GM23338 (cell line): Measurements from ENCODE around the gene AMBP. TPM values are rescaled to one million over a fixed set of nuclear protein-coding genes. Genes with fewer than 3 reads are reported as not detected.

Source experiments
- ATAC-seq: fragments of 200-7000 bp; cut with Tn5 transposase; 3 replicates; pipeline ENCODE4 v1.9.1; 2020
- DNase-seq: peaks from one replicate; pipeline ENCODE4 v3.0.0-alpha.2; 2015; ENCODE audit warnings: low spot score
- H2AFZ ChIP-seq: fragments of 200-600 bp; sonication (generic); 2 replicates; pipeline ENCODE4 v1.8.0; 2016; ENCODE audit warnings: antibody characterized with exemption, mild to moderate bottlenecking, moderate library complexity
- H3F3A ChIP-seq: fragments of 200-600 bp; sonication (generic); replicated peaks from 2 replicates; pipeline ENCODE4 v1.8.0; 2017; ENCODE audit warnings: antibody characterized with exemption, mixed run types, low read depth
- H3K27ac ChIP-seq: fragments of 200-600 bp; sonication (generic); 2 replicates; pipeline ENCODE4 v1.6.1; 2016; ENCODE audit warnings: low read depth
- H3K27me3 ChIP-seq: fragments of 200-600 bp; sonication (generic); 2 replicates; pipeline ENCODE4 v1.8.0; 2016; ENCODE audit warnings: mild to moderate bottlenecking, mixed run types, moderate library complexity; ENCODE audit not compliant: insufficient read depth
- H3K36me3 ChIP-seq: fragments of 200-600 bp; sonication (generic); 2 replicates; pipeline ENCODE4 v1.8.0; 2016; ENCODE audit warnings: mild to moderate bottlenecking; ENCODE audit not compliant: insufficient read depth
- H3K4me1 ChIP-seq: fragments of 200-600 bp; sonication (generic); 2 replicates; pipeline ENCODE4 v1.8.0; 2016; ENCODE audit warnings: mild to moderate bottlenecking, moderate library complexity; ENCODE audit not compliant: insufficient read depth
- H3K4me2 ChIP-seq: fragments of 200-600 bp; sonication (generic); 2 replicates; pipeline ENCODE4 v1.7.1; 2017; ENCODE audit warnings: mixed run types
- H3K4me3 ChIP-seq: fragments of 200-600 bp; sonication (generic); 2 replicates; pipeline ENCODE4 v1.6.1; 2016; ENCODE audit warnings: mixed run types
- H3K79me2 ChIP-seq: fragments of 200-600 bp; sonication (generic); replicated peaks from 2 replicates; pipeline ENCODE4 v1.8.0; 2017; ENCODE audit warnings: mild to moderate bottlenecking; ENCODE audit not compliant: insufficient read depth
- H3K9me2 ChIP-seq: fragments of 200-600 bp; sonication (generic); 2 replicates; pipeline ENCODE4 v1.8.0; 2017; ENCODE audit not compliant: insufficient read depth
- H4K20me1 ChIP-seq: fragments of 200-600 bp; sonication (generic); replicated peaks from 2 replicates; pipeline ENCODE4 v1.8.0; 2017; ENCODE audit warnings: mild to moderate bottlenecking; ENCODE audit not compliant: insufficient read depth
- H3K27ac Mint-ChIP-seq: 2 replicates; pipeline ENCODE4 v1.8.0; 2020; ENCODE audit warnings: inconsistent platforms, mild to moderate bottlenecking, moderate library complexity, mixed read lengths
- H3K27me3 Mint-ChIP-seq: 3 replicates; pipeline ENCODE4 v1.8.0; 2022; ENCODE audit warnings: low read depth, mild to moderate bottlenecking, moderate library complexity, mixed read lengths, inconsistent platforms; ENCODE audit not compliant: insufficient read depth, poor library complexity
- H3K36me3 Mint-ChIP-seq: 3 replicates; pipeline ENCODE4 v1.8.0; 2021; ENCODE audit warnings: low read depth, mild to moderate bottlenecking, inconsistent platforms, moderate library complexity, mixed read lengths
- H3K4me1 Mint-ChIP-seq: 3 replicates; pipeline ENCODE4 v1.8.0; 2020; ENCODE audit warnings: mild to moderate bottlenecking, inconsistent platforms, mixed read lengths
- H3K4me3 Mint-ChIP-seq: 3 replicates; pipeline ENCODE4 v1.8.0; 2021; ENCODE audit warnings: moderate library complexity, mild to moderate bottlenecking, inconsistent platforms, mixed read lengths
- H3K9me3 Mint-ChIP-seq: 3 replicates; pipeline ENCODE4 v1.8.0; 2020; ENCODE audit warnings: moderate library complexity, mild to moderate bottlenecking, inconsistent platforms, mixed read lengths
- CREB1 ChIP-seq: fragments of 250-450 bp; sonication (Bioruptor Pico); IDR thresholded peaks from 2 replicates; pipeline ENCODE4 v1.5.0; 2020; ENCODE audit warnings: low read depth, mild to moderate bottlenecking, moderate library complexity
- EZH2 ChIP-seq: fragments of 200-600 bp; sonication (generic); IDR thresholded peaks from one replicate; pipeline ENCODE4 v1.8.0; 2017; ENCODE audit warnings: antibody characterized with exemption, mild to moderate bottlenecking, low read depth; ENCODE audit not compliant: unreplicated experiment
- EZH2phosphoT487 ChIP-seq: fragments of 200-600 bp; sonication (generic); IDR thresholded peaks from one replicate; pipeline ENCODE4 v1.8.1; 2018; ENCODE audit warnings: antibody characterized with exemption; ENCODE audit not compliant: unreplicated experiment
- JUNB ChIP-seq: IDR thresholded peaks from one replicate; pipeline ENCODE4 v1.6.1; 2016; ENCODE audit warnings: antibody characterized with exemption; ENCODE audit not compliant: unreplicated experiment
- NANOG ChIP-seq: IDR thresholded peaks from 2 replicates; pipeline ENCODE4 v1.6.1; 2016; ENCODE audit warnings: antibody characterized with exemption, borderline replicate concordance
- POLR2AphosphoS5 ChIP-seq: IDR thresholded peaks from 2 replicates; pipeline ENCODE4 v1.6.1; 2016; ENCODE audit warnings: antibody characterized with exemption, low read depth
- STAT1 ChIP-seq: IDR thresholded peaks from one replicate; pipeline ENCODE4 v1.6.1; 2016; ENCODE audit warnings: antibody characterized with exemption; ENCODE audit not compliant: unreplicated experiment
- ZNF114 ChIP-seq: fragments of 250-450 bp; sonication (Bioruptor Pico); IDR thresholded peaks from 2 replicates; pipeline ENCODE4 v1.5.0; 2020; ENCODE audit warnings: mild to moderate bottlenecking, moderate library complexity
- ZNF331 ChIP-seq: fragments of 250-450 bp; sonication (Bioruptor Pico); IDR thresholded peaks from 2 replicates; pipeline ENCODE4 v1.5.0; 2020; ENCODE audit warnings: low read depth, mild to moderate bottlenecking, moderate library complexity
- polyA plus RNA-seq: library from polyadenylated mRNA; unstranded; fragments of >200 nt; fragmentation: Nextera tagmentation; extraction: Ambion mirVana; gene quantifications from 2 replicates; pipeline ENCODE4 v1.2.1, GENCODE V29; 2016
- total RNA-seq: library from RNA; depleted of rRNA; stranded (reverse); fragments of >200 nt; shearing (Covaris generic); gene quantifications from 2 replicates; pipeline ENCODE4 v1.2.3, GENCODE V29; 2014
- TF ChIP-seq, protein P1 (sequence below): IDR thresholded peaks from 2 replicates; pipeline ENCODE4 v1.6.1; 2016; ENCODE audit warnings: antibody characterized with exemption
- TF ChIP-seq, protein P2 (sequence below): IDR thresholded peaks from one replicate; pipeline ENCODE4 v1.6.1; 2018; ENCODE audit warnings: antibody characterized with exemption; ENCODE audit not compliant: unreplicated experiment
- TF ChIP-seq, protein P3 (sequence below), 2 experiments: fragments of 200-600 bp in 1 of 2; sonication (generic) in 1 of 2; conservative IDR thresholded peaks; 2 replicates each; pipeline versions ENCODE4 v1.5.1 to v1.6.1; 2016 to 2017; ENCODE audit warnings: antibody characterized with exemption in 2 of 2, low read depth in 2 of 2, mild to moderate bottlenecking in 2 of 2, moderate library complexity in 1 of 2
- TF ChIP-seq, protein P4 (sequence below): fragments of 250-450 bp; sonication (Bioruptor Pico); IDR thresholded peaks from 2 replicates; pipeline ENCODE4 v1.5.0; 2020; ENCODE audit warnings: mild to moderate bottlenecking, moderate library complexity

Gene AMBP
- total and polyA plus RNA-seq, 2 experiments from 2014 or later: 1.3 to 2.0 TPM

DNA sequence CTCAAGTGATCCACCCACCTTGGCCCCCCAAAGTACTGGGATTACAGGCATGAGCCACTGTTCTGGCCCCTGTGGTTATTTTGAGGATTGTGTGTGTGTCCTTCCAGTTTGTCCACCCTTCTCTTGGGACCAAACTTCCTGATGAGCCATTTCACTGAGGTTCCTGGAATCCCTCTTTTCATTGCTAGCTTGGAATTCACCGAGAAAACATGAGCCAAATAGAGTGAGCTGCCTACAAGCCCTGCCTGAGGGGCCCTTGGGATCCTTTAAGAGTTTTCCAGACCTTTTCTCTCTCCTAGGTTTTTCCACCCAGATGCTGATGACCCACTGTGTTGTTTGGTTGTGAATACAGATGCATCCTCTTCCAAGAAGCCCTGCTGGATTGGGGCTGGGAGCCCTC lies 34.2 kb upstream of the AMBP start:
- ATAC-seq: no peak
- DNase-seq: no peak
- no peaks in the 10 kb centered on the region for H3K36me3 ChIP-seq
- H4K20me1 ChIP-seq: no peaks in the 10 kb centered on the region
- 0 out of 2 replicates have a peak, but pooled peaks cover 6% of the 10 kb centered on the region for H3K27me3 ChIP-seq
- H3K79me2 ChIP-seq: no peaks in the 10 kb centered on the region
- Mint-ChIP-seq H3K4me1 (peaks cover 11% of the 10 kb centered on the region), H3K27ac (no peak overlapping the region), H3K9me3 (no peaks in the 10 kb centered on the region), H3K27me3 (peaks cover 10% of the 10 kb centered on the region), H3K36me3 (no peaks in the 10 kb centered on the region; the same call in 2 of the 3 replicates), H3K4me3 (no peak overlapping the region)
- no peak overlapping the region for H3K4me2 ChIP-seq
- H3K4me1 ChIP-seq: no peaks in the 10 kb centered on the region; the same call in 1 of the 2 replicates
- TF ChIP-seq, protein P1, sequence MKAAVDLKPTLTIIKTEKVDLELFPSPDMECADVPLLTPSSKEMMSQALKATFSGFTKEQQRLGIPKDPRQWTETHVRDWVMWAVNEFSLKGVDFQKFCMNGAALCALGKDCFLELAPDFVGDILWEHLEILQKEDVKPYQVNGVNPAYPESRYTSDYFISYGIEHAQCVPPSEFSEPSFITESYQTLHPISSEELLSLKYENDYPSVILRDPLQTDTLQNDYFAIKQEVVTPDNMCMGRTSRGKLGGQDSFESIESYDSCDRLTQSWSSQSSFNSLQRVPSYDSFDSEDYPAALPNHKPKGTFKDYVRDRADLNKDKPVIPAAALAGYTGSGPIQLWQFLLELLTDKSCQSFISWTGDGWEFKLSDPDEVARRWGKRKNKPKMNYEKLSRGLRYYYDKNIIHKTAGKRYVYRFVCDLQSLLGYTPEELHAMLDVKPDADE: no peak
- TF ChIP-seq, protein P2, sequence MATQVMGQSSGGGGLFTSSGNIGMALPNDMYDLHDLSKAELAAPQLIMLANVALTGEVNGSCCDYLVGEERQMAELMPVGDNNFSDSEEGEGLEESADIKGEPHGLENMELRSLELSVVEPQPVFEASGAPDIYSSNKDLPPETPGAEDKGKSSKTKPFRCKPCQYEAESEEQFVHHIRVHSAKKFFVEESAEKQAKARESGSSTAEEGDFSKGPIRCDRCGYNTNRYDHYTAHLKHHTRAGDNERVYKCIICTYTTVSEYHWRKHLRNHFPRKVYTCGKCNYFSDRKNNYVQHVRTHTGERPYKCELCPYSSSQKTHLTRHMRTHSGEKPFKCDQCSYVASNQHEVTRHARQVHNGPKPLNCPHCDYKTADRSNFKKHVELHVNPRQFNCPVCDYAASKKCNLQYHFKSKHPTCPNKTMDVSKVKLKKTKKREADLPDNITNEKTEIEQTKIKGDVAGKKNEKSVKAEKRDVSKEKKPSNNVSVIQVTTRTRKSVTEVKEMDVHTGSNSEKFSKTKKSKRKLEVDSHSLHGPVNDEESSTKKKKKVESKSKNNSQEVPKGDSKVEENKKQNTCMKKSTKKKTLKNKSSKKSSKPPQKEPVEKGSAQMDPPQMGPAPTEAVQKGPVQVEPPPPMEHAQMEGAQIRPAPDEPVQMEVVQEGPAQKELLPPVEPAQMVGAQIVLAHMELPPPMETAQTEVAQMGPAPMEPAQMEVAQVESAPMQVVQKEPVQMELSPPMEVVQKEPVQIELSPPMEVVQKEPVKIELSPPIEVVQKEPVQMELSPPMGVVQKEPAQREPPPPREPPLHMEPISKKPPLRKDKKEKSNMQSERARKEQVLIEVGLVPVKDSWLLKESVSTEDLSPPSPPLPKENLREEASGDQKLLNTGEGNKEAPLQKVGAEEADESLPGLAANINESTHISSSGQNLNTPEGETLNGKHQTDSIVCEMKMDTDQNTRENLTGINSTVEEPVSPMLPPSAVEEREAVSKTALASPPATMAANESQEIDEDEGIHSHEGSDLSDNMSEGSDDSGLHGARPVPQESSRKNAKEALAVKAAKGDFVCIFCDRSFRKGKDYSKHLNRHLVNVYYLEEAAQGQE: no peak
- no peak for TF ChIP-seq POLR2AphosphoS5
- no peak for TF ChIP-seq JUNB
- no peak for TF ChIP-seq CREB1 (CRISPR knock-in tag)
- TF ChIP-seq NANOG: no peak
- TF ChIP-seq EZH2phosphoT487: no peak
- no peak for TF ChIP-seq EZH2
- TF ChIP-seq ZNF331: no peak
- no peak for TF ChIP-seq ZNF114 (CRISPR knock-in tag)
- TF ChIP-seq, protein P3, sequence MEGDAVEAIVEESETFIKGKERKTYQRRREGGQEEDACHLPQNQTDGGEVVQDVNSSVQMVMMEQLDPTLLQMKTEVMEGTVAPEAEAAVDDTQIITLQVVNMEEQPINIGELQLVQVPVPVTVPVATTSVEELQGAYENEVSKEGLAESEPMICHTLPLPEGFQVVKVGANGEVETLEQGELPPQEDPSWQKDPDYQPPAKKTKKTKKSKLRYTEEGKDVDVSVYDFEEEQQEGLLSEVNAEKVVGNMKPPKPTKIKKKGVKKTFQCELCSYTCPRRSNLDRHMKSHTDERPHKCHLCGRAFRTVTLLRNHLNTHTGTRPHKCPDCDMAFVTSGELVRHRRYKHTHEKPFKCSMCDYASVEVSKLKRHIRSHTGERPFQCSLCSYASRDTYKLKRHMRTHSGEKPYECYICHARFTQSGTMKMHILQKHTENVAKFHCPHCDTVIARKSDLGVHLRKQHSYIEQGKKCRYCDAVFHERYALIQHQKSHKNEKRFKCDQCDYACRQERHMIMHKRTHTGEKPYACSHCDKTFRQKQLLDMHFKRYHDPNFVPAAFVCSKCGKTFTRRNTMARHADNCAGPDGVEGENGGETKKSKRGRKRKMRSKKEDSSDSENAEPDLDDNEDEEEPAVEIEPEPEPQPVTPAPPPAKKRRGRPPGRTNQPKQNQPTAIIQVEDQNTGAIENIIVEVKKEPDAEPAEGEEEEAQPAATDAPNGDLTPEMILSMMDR (conservative IDR thresholded peaks at IDR 0.05; ENCODE audit: low read depth in 2 of 2): no peak
- TF ChIP-seq, protein P4, sequence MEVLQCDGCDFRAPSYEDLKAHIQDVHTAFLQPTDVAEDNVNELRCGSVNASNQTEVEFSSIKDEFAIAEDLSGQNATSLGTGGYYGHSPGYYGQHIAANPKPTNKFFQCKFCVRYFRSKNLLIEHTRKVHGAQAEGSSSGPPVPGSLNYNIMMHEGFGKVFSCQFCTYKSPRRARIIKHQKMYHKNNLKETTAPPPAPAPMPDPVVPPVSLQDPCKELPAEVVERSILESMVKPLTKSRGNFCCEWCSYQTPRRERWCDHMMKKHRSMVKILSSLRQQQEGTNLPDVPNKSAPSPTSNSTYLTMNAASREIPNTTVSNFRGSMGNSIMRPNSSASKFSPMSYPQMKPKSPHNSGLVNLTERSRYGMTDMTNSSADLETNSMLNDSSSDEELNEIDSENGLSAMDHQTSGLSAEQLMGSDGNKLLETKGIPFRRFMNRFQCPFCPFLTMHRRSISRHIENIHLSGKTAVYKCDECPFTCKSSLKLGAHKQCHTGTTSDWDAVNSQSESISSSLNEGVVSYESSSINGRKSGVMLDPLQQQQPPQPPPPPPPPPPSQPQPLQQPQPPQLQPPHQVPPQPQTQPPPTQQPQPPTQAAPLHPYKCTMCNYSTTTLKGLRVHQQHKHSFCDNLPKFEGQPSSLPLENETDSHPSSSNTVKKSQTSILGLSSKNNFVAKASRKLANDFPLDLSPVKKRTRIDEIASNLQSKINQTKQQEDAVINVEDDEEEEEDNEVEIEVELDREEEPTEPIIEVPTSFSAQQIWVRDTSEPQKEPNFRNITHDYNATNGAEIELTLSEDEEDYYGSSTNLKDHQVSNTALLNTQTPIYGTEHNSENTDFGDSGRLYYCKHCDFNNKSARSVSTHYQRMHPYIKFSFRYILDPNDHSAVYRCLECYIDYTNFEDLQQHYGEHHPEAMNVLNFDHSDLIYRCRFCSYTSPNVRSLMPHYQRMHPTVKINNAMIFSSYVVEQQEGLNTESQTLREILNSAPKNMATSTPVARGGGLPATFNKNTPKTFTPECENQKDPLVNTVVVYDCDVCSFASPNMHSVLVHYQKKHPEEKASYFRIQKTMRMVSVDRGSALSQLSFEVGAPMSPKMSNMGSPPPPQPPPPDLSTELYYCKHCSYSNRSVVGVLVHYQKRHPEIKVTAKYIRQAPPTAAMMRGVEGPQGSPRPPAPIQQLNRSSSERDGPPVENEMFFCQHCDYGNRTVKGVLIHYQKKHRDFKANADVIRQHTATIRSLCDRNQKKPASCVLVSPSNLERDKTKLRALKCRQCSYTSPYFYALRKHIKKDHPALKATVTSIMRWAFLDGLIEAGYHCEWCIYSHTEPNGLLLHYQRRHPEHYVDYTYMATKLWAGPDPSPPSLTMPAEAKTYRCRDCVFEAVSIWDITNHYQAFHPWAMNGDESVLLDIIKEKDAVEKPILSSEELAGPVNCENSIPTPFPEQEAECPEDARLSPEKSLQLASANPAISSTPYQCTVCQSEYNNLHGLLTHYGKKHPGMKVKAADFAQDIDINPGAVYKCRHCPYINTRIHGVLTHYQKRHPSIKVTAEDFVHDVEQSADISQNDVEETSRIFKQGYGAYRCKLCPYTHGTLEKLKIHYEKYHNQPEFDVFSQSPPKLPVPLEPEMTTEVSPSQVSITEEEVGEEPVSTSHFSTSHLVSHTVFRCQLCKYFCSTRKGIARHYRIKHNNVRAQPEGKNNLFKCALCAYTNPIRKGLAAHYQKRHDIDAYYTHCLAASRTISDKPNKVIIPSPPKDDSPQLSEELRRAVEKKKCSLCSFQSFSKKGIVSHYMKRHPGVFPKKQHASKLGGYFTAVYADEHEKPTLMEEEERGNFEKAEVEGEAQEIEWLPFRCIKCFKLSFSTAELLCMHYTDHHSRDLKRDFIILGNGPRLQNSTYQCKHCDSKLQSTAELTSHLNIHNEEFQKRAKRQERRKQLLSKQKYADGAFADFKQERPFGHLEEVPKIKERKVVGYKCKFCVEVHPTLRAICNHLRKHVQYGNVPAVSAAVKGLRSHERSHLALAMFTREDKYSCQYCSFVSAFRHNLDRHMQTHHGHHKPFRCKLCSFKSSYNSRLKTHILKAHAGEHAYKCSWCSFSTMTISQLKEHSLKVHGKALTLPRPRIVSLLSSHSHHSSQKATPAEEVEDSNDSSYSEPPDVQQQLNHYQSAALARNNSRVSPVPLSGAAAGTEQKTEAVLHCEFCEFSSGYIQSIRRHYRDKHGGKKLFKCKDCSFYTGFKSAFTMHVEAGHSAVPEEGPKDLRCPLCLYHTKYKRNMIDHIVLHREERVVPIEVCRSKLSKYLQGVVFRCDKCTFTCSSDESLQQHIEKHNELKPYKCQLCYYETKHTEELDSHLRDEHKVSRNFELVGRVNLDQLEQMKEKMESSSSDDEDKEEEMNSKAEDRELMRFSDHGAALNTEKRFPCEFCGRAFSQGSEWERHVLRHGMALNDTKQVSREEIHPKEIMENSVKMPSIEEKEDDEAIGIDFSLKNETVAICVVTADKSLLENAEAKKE: no peak
- no peak for TF ChIP-seq STAT1
- H3K9me2 ChIP-seq: no peaks in the 10 kb centered on the region
- H3K27ac ChIP-seq: no peak overlapping the region
- H3F3A ChIP-seq: no peaks in the 10 kb centered on the region
- no peak overlapping the region for H3K4me3 ChIP-seq
- H2AFZ ChIP-seq: no peak overlapping the region
